ENCODE results near the gene NECTIN2.
"Not testable (repeated sequence)": the region's sequence is repeated elsewhere in the genome, so short reads cannot be mapped to it uniquely, and the experiment has no call there.

The NECTIN2 gene

DNA sequence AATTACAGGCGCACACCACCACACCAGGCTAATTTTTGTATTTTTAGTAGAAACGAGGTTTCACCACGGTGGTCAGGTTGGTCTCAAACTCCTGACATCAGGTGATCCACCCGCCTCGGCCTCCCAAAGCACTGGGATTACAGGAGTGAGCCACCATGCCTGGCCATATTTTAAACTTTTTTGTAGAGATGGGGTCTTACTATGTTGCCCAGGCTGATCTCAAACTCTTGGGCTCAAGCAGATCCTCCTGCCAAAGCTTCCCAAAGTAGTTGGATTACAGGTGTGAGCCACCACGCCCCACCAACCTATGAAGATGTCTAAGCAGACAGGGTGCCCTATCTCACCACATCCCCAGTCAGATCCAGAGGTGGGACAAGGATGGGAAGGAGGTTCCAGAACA is 65.8 kb downstream of the NECTIN2 start:
- DNase-seq = not testable (repeated sequence)

DNA sequence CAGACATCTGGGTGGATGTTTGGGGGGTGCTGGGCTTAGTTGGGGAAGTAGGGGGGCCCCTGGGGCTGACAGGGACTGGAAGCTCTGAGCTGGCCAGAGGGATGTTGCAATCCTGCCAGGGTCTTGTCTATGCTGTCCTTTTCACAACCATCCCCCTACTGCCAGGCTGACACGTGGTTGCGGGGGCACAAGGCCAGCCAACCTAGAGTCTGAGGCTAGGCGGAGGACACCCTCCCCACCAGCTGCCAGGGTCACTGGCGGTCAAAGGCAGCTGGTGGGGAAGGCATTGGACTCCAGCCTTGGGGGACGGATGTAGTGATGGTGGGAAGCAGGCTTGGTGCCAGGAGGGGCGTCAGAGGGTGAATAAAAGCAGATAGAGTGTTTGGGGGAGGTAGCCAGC is 66.8 kb downstream of the NECTIN2 start:
- no peak for DNase-seq

DNA sequence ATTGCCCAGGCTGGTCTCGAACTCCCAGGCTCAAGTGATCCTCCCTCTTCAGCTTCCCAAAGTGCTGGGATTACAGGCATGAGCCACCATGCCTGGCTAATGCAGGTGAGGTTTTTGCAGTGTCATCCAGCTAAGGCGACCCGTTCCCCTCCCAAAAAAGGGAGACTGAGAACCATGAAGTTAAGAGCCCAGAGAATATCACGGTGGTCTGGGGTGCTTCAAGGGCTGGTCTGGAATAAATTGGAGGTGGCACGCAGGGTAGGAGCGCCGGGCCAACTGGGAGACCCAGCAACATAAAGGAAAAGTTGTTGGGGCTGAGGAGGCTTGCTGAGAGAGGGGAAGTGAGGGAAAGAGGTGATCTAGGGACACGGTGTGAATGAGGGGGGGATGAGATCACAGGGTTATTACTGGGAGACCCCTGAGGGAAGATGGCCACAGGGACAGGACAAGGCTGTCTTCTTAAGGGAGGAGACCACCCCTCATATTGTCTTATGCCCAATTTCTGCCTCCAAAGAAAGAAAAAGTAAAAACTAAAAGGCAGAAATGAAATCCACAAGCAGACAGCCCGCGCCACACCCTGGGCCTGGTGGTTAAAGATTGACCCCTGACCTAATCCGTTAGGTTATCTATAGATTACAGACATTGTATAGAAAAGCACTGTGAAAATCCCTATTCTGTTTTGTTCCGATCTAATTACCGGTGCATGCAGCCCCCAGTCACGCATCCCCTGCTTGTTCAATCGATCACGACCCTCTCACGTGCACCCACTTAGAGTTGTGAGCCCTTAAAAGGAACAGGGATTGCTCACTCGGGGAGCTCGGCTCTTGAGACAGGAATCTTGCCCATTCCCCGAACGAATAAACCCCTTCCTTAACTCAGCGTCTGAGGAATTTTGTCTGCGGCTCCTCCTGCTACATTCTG is 67.7 kb downstream of the NECTIN2 start:
- DNase-seq = not testable (repeated sequence)

DNA sequence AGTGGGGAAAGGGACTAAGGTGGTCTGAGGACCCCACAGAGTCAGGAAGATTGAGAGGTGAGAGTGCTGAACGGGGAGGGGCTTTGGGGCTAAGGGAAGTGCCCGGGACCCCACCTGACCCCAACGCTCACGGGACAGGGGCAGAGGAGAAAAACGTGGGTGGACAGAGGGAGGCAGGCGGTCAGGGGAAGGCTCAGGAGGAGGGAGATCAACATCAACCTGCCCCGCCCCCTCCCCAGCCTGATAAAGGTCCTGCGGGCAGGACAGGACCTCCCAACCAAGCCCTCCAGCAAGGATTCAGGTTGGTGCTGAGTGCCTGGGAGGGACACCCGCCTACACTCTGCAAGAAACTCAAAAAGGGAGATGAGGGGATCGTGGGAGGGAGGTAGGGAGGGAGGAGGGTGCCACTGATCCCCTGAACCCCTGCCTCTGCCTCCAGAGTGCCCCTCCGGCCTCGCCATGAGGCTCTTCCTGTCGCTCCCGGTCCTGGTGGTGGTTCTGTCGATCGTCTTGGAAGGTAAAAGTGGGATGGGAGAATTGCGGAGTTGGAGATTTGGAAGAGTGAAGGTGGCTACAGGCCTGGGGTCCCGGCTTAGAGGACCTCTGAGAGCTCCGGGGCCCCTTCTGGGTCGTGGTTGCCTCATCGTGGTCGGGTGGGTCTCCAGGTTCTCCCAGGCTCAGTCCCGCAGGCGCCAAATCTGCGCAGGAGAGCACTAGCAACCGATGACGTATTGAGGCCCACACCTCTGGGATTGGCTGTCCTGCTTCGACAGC is 68.5 kb downstream of the NECTIN2 start, which contains the start of gene APOC1:
APOC1 (plus strand) TSS at position 176 of the 774 bp plus-strand sequence; CDS start at position 460, 284 bp downstream.
- DNase-seq = peak; percentile 95

DNA sequence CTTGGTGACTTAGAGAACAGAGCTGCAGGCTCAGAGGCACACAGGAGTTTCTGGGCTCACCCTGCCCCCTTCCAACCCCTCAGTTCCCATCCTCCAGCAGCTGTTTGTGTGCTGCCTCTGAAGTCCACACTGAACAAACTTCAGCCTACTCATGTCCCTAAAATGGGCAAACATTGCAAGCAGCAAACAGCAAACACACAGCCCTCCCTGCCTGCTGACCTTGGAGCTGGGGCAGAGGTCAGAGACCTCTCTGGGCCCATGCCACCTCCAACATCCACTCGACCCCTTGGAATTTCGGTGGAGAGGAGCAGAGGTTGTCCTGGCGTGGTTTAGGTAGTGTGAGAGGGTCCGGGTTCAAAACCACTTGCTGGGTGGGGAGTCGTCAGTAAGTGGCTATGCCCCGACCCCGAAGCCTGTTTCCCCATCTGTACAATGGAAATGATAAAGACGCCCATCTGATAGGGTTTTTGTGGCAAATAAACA is 78.2 kb downstream of the NECTIN2 start:
- DNase-seq = no peak

DNA sequence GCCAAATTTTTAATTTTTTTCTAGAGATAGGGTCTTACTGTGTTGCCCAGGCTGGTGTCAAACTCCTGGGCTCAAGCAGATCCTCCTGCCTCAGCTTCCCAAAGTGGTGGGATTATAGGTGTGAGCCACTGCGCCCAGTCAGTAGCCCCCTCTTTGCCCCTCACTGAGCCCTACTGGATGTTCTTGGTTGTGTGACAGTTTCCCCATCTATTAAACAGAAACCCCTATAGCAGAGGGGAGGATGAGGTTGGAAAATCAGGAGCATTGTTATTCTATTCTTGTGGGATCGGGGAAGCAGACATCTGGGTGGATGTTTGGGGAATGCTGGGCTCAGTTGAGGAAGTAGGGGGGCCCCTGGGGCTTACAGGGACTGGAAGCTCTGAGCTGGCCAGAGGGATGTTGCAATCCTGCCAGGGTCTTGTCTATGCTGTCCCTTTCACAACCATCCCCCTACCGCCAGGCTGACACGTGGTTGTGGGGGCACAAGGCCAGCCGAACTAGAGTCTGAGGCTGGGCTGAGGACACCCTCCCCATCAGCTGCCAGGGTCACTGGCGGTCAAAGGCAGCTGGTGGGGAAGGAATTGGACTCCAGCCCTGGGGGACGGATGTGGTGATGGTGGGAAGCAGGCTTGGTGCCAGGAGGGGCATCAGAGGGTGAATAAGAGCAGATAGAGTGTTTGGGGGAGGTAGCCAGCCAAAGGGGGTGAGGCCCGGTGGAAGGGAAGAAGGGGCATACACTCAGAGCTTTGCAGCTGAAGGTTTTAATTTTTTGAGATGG is 79.2 kb downstream of the NECTIN2 start:
- DNase-seq = no peak

DNA sequence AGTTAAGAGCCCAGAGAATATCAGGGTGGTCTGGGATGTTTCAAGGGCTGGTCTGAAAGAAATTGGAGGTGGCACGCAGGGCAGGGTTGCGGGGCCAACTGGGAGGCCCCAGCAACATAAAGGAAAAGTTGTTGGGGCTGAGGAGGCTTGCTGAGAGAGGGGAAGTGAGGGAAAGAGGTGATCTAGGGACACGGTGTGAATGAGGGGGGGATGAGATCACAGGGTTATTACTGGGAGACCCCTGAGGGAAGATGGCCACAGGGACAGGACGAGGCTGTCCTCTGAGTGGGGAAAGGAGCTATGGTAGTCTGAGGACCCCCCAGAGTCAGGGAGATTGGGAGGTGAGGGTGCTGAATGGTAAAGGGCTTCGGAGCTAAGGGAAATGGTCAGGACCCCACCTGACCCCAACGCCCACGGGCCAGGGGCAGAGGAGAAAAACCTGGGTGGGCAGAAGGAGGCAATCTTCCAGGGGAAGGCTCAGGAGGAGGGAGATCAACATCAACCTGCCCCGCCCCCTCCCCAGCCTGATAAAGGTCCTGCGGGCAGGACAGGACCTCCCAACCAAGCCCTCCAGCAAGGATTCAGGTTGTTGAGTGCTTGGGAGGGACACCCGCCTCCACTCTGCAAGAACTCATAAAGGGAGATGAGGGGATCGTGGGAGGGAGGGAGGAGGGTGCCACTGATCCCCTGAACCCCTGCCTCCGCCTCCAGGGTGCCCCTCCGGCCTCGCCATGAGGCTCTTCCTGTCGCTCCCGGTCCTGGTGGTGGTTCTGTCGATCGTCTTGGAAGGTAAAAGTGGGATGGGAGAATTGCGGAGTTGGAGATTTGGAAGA is 80.4 kb downstream of the NECTIN2 start:
- not testable (repeated sequence) for DNase-seq

DNA sequence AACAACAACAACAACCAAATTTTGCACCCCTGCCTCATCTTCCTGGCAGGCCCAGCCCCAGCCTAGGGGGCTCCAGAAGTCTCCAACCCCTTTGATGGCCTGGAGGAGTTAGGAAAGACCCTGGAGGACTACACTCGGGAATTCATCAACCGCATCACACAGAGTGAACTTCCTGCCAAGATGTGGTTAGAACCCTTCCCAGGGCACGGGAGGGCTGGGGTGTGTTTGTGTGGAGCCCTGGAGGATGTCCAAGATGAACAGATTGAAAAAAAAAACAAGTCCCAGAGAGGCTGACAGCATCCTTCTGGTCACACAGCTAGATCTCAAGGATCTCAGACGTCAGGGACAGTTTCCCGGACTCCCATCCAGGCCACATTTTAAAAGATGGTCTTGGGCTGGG is 81.6 kb downstream of the NECTIN2 start:
- no peak for DNase-seq

DNA sequence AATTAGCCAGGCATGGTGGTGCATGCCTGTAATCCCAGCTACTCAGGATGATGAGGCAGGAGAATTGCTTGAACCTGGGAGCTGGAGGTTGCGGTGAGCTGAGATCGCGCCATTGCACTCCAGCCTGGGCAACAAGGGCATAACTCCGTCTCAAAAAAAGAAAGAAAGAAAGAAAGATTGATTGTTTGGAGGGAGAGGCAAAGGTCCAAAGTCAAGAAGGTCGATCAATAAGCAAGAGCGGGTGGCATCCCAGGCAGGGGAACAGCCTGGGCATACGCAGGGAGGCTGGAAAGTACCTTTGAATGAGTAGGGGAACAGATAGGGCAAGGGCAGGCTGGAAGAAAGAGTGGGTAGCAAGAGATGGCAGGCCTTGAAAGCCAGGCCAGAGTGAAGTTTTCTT is 84.0 kb downstream of the NECTIN2 start:
- no peak for DNase-seq

DNA sequence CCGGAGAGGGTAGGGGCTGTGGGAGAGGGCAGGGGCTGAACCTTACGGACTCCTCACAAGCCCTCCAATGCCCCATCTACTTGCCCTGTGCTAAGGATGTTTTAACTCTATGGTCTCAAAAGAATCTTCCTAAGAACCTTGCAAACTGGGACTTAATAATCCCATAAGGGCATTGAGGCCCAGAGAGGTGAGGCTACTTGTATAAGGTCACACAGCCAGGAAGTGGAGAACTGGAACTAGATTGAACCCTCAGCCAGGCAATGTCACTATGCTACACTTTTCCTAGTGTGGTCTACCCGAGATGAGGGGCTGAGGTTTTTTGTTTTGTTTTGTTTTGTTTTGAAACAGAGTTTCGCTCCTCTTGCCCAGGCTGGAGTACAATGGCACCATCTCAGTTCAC is 85.4 kb downstream of the NECTIN2 start:
- no peak for DNase-seq
